GM19328 (cell line): ENCODE results near the gene ATP9A.
"Not testable (repeated sequence)": the region's sequence is repeated elsewhere in the genome, so short reads cannot be mapped to it uniquely, and the experiment has no call there.

ENCODE experiments used
- ATAC-seq: cut with Tn5 transposase; IDR thresholded peaks from one replicate; pipeline ENCODE4 v1.9.1; 2021; ENCODE audit warnings: mild to moderate bottlenecking, moderate library complexity; ENCODE audit not compliant: unreplicated experiment

The ATP9A gene

GRCh38 chr20:51695574-51696303, 72.5 kb downstream of the ATP9A start:
- no peak for ATAC-seq

GRCh38 chr20:51692806-51693400, 75.3 kb downstream of the ATP9A start:
- no peak for ATAC-seq

GRCh38 chr20:51691703-51692102, 76.5 kb downstream of the ATP9A start:
- no peak for ATAC-seq

- no peak for ATAC-seq
These were observed 79.5 kb downstream of the ATP9A start for GRCh38 chr20:51688600-51689244.

- no peak for ATAC-seq
These were observed 80.6 kb downstream of the ATP9A start for GRCh38 chr20:51687630-51688029.

GRCh38 chr20:51687108-51687507, 81.1 kb downstream of the ATP9A start:
- ATAC-seq, result no peak

GRCh38 chr20:51685494-51685893, 82.7 kb downstream of the ATP9A start:
- not testable (repeated sequence) for ATAC-seq

- ATAC-seq, result no peak
These were observed 88.0 kb downstream of the ATP9A start for GRCh38 chr20:51680067-51680749.

- ATAC-seq, result no peak
These were observed 88.8 kb downstream of the ATP9A start for GRCh38 chr20:51679254-51679921.

- no peak for ATAC-seq
These were observed 90.0 kb downstream of the ATP9A start for GRCh38 chr20:51678026-51678697.

- ATAC-seq, result no peak
These were observed 99.2 kb downstream of the ATP9A start for GRCh38 chr20:51668947-51669346.

- no peak for ATAC-seq
These were observed 99.7 kb downstream of the ATP9A start for GRCh38 chr20:51668515-51668914.

GRCh38 chr20:51667491-51667890, 100.7 kb downstream of the ATP9A start:
- ATAC-seq, result no peak

GRCh38 chr20:51667002-51667408, 101.2 kb downstream of the ATP9A start:
- ATAC-seq, result no peak

- no peak for ATAC-seq
These were observed 102.1 kb downstream of the ATP9A start for GRCh38 chr20:51666126-51666525.

- ATAC-seq, result no peak
These were observed 102.6 kb downstream of the ATP9A start for GRCh38 chr20:51665543-51666118.

- no peak for ATAC-seq
These were observed 106.5 kb downstream of the ATP9A start for GRCh38 chr20:51661609-51662178.

- ATAC-seq, result no peak
These were observed 107.2 kb downstream of the ATP9A start for GRCh38 chr20:51660672-51661608.
